IPS DF 4.7 (cell line): ENCODE measurements around the gene PHF2.

ENCODE experiments used
- DNase-seq: peaks from one replicate; pipeline ENCODE4 v3.0.0-alpha.2; 2013; ENCODE audit warnings: low spot score; ENCODE audit errors: extremely low read depth

PHF2 gene

GRCh38 chr9:93587284-93587650 is 10.9 kb downstream of the PHF2 start:
- DNase-seq = no peak

DNA sequence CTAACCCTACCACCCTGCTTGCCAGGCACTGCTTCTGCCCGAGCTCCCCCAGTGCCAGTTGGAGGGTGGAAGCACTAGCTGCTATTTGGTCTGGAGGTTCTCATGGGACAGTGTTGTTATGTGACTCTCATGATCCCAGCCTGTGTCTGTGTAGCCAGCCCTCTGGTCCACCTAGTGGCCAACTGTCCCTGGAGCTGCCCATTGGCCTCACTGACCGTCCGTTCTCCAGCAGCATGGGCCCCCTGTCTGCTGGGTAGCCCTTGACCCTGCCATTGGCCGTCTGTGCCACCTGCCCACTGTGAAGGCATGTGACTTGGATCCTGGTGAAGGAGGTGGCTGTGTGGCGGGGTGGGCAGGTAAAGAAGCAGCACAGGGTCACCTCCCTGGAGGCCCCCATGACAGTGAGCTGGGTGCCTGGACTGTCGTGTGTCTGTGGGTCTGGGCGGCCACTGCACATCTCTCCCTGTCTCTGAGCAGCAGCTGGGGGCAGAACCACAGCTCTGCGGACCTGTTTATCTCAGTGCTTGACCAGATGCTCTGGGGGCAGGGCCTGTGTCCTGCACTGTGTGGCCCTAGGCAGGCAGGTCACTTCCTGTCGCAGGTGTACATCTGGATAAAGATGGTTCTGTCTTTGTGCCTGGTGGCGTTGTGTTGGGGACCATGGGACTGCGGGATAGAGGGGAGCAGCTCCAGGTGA is 11.4 kb downstream of the PHF2 start:
- DNase-seq = no peak

DNA sequence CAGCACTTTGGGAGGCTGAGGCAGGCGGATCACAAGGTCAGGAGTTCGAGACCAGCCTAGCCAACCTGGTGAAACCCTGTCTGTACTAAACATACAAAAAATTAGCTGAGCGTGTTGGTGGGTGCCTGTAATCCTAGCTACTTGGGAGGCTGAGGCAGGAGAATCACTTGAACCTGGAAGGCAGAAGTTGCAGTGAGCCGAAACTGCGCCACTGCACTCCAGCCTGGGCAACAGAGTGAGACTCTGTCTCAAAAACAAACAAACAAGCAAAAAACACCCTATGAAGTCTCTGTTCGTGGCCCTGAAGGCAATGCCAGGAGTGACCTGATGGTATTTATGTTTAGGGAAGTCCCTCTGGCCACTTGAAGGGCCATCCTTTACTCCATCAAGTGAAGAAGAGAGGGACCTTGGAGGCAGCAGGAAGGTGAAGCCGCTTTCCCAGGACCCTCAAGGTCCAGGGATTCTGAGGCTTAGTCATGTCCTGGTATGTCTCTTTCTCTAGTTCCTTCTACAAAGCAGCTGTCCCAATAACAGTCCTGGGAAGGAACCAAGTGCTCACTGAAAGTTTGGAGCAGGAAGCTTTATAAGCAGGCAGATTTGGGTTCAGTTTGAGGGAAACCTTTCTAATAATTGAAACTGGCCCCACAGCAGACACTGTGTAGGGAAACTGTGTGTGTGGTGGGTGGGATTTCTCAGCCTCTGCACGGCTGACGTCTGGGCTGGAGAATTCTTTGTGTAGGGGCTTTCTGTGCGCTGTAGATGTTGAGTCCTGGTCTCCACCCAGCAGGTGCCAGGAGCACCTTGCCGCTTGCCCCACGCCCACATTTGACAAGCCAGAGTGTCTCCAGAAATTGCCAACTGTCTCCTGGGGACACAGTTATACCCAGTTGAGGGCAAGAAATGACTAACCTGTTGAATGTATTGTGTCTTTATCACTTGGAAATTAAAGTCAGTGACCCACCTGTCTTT is 12.5 kb downstream of the PHF2 start:
- no peak for DNase-seq

- DNase-seq = no peak
Measured at GRCh38 chr9:93589688-93590087, 13.3 kb downstream of the PHF2 start.

DNA sequence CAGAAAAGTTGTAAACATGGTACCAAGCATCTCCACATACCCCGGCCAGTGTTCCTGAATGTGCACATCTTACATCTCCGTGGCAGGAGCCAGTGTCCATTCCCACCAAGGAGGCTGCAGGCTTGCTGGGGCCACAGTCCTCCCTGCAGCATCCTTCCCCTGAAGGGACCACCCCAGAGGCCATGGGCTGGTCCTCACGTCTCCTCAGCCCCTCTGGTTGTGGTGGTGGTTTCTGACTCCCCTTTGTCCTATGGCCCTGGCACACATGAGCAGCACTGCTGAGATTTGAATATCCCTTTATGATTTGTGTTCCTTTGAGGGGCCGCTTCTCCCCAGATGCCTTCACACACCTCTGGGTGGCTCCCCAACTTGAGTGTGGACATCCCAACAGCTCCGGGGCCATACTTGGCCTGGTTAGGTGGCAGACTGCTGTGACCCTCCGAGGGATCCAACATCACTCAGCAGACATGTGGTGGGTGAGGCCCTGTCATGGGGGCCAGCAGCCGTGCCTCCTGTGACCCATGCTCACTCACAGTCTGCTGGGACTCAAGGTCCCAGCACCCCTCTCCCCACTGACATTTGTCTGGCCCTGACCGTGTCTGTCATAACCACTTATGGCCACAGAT is 14.3 kb downstream of the PHF2 start:
- no peak for DNase-seq

GRCh38 chr9:93591301-93592007 is 15.1 kb downstream of the PHF2 start:
- DNase-seq = no peak

DNA sequence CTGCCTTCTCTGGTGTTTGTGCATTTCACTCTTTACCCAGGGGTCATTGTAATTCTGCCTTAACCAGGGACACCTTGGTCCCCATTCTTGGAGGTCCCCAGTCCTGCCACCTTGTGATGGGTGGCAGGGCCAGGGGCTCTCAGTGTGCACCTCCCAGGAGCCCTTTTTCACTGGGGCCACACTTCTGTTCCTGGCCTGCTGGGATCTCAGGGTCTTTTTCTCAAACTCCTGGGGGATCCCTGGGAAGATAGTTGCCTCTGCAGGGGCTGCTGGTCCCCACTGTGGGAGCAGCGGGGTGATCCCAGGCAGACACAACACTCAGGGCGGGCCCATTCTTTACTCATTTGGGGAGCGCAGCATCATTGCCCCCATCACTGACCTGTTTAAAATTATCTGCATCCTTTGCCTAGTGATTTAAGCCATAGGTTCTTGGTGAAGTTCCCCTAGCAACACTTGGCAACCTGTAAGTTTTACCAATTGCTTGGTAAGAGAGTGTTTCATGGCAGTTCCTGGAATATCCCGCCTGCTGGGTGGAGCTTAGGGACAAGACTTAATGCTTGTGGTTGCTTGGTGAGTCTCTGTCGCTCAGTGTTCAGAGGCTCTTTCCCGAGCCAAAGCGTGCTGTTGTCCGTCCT is 15.7 kb downstream of the PHF2 start:
- DNase-seq = no peak

GRCh38 chr9:93592643-93593021 is 16.2 kb downstream of the PHF2 start:
- no peak for DNase-seq

DNA sequence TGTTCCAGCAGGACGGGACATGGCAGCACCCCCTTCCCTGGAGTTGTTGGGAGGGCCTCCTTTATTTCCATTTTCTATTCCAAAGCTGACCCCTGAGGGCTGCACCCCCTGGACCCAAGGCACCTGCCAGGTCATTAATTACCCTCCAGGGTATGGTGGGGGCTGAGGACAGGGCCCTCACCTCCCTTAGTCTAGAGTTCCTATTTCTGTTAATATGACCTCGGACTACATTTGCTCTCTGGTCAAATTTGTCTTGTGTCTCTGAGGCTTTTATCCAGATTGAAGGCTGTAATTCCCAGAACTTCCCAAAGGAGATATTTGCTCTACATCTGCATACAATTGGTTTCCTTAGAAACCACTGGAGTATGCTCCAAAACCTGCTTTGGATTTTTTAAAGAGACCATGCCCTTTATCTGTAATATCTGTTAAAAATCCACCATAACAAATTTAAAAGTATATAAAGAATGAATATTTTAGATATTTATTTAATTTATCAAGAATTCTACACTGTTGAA is 16.8 kb downstream of the PHF2 start:
- no peak for DNase-seq

- no peak for DNase-seq
Measured at GRCh38 chr9:93594041-93594756, 17.8 kb downstream of the PHF2 start.

DNA sequence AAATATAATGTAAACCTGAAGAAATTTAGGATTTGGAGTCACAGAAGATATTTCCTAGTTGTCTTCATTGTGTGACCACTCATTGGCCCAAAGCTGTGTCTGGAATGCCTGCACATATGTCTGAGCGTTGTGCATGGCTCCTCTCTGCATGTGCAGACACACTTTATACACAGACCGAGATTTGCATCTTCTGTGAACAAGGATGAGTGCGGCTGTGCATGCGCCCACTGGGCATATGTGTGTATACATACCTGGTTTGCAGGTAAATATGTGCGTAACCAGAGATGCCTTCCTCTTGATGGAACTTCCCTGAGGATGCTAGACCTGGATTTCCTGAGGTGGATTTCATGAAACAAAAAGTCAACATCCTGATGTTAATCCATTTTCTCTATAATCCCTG is 19.1 kb downstream of the PHF2 start:
- DNase-seq = no peak

DNA sequence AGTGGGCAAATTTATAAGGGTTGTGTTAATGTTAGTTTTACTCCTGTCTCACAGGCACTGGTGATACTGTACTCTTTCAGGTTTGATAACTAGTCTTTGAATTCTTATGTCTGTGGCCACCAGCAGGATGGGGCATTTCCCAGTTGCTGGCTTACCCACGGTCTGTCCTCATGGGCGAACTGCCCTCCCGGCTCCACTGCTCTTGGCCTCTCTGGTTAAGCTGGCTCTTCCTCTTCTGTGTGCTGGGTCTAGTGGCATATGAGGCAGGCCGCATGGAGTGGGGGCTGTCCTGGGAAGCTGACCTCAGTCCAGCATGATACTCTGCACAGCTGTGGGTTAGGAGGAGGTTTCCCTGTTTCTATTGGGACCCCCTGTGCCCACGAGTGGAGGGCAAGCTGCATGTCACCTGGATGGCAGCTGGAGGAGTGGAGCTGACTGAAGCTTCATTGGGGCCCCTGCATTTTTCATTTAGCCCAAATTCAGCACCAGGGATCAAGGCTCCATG is 19.5 kb downstream of the PHF2 start:
- no peak for DNase-seq

DNA sequence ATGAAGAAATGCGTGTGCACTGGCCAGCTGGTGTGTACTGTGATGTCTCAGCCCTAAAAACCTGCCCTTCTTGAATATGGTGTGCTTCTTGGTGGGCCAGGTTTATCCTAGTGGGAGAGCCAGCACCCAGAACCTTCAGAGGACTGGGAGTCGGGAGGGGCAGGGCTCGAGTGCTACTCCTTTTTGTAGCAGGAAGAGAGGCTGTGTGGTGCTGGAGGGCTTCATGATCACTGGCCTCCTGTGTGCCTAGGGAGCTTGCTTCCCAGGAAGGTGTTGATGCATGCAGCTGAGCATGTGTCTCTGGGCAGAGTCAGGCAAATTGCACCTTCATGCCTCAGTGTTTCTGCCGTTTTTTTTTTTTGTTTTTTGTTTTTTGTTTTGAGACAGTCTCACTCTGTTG is 20.0 kb downstream of the PHF2 start:
- no peak for DNase-seq

- DNase-seq = no peak
Measured at GRCh38 chr9:93597142-93597706, 20.8 kb downstream of the PHF2 start.

DNA sequence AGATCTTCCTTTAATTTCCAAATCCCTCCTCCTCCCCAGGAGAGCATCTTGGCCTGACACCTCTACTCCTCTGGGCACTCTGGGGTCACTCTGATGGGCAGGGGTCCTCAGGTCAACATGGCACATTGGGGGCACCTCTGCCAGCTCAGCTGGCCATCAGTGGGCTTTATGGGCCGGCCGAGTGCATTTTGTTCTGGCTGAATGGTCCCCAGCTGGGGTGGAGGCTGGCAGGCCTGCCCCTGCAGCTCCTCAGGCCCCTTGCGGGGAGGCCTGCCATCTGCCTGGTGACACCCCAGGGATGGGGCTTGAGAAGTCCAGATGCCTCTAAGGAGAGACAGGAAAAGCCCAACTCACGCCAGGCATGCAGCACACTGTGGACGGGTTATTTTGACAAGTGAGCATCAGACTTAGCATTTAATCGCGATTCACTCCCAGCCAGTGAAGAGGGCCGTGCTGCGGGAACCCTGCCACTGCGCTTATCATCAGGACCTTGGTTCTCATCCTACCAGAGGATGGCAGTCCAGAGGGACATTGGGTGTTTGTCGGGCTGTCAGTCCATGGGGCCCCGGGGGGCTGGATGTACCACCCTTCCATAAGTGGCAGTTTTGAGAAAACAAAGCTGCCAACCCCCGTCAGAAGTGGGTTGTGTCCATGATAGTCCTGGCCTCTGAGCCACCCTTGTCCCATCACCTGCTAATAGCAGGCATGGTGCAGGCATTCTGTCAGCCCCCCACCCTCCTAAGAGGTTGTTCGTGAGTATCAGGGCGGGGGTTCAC is 21.7 kb downstream of the PHF2 start:
- no peak for DNase-seq

DNA sequence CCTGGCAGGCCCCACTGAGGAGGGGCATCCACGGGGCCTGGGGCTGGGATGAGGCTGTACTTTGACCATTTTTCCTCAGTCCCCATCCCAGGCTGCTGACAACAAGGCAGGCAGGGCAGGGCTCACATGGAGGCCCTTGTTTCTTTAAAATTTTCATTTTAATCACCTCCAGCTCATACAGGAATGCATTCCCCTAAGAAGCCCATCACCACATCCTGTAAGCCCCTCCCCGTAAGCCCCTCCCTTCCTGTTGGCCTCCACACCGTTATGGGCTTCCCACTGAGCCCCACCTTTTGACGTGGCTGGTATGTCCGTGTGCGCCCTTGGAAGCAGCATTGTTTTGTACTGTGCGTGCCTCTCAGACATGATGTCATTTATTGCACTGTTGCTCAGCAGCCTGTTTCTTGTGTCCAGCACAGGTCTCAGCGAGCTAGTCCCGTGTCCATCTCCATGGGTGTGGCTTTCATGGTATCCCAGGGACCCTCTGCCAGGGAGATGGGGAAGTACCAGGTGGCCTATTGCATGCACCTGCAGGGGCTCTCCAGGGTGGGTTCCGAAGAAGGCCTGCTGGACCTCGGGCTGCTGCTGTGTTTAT is 22.4 kb downstream of the PHF2 start:
- no peak for DNase-seq

GRCh38 chr9:93599571-93600403 is 23.4 kb downstream of the PHF2 start:
- no peak for DNase-seq

DNA sequence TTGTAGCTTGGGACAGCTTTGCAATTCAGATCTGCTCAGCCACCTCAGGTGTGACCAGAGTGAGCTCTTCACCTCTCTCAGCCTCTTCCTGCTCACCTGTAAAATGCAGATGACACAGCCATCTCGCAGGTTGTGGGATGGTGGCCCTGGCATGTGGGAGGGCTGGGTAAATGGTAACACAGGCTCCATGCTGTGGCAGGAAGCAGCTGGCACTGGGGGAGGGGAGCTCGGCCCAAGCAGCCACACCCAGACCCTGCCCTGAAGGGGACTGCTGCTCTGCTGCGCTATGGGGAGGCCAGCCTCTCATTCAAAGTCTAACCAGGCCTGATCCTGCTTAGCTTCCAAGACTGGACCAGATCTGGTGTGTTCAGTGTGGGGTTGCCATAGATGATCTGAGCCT is 24.1 kb downstream of the PHF2 start:
- DNase-seq = no peak
